Tibial nerve (tissue), 4 donors: ENCODE results near the gene LAMC3. TPM values are rescaled to one million over a fixed set of nuclear protein-coding genes. Genes with fewer than 3 reads are reported as not detected.

Source experiments
- DNase-seq, 2 donors: peaks; one replicate each; pipeline ENCODE4 v3.0.0-alpha.2; 2019; ENCODE audit warnings: low spot score in 2 of 2
- H3K27ac ChIP-seq, 4 donors: fragments of 200-600 bp; sonication (generic) in 3 of 4; one replicate each; pipeline ENCODE4 v1.5.1; 2017 to 2019; ENCODE audit warnings: mild to moderate bottlenecking in 1 of 4
- H3K27me3 ChIP-seq, 2 donors: fragments of 200-600 bp; sonication (generic) in 1 of 2; one replicate each; pipeline versions ENCODE4 v1.5.1 to v1.6.0; 2017 to 2019
- H3K36me3 ChIP-seq, 3 donors: fragments of 200-600 bp; sonication (generic); one replicate each; pipeline ENCODE4 v1.5.1; 2018 to 2019
- H3K4me1 ChIP-seq, 4 donors: fragments of 200-600 bp; sonication (generic) in 3 of 4; one replicate each; pipeline ENCODE4 v1.5.1; 2017 to 2019
- H3K4me3 ChIP-seq, 4 donors: fragments of 200-600 bp; sonication (generic) in 3 of 4; one replicate each; pipeline ENCODE4 v1.5.1; 2017 to 2019; ENCODE audit warnings: mild to moderate bottlenecking in 1 of 4, moderate library complexity in 1 of 4
- H3K9me3 ChIP-seq, 4 donors: fragments of 200-600 bp; sonication (generic) in 3 of 4; one replicate each; pipeline ENCODE4 v1.5.1; 2017 to 2019
- EP300 ChIP-seq, 2 donors: sonication (generic); formaldehyde crosslinking; IDR thresholded peaks; one replicate each; pipeline ENCODE4 v1.6.1; 2017; ENCODE audit warnings: antibody characterized with exemption in 2 of 2, mild to moderate bottlenecking in 1 of 2
- POLR2A ChIP-seq, 2 donors: fragments of 450-650 bp; IDR thresholded peaks; one replicate each; pipeline ENCODE4 v1.6.1; 2017; ENCODE audit warnings: antibody characterized with exemption in 2 of 2, mild to moderate bottlenecking in 2 of 2, moderate library complexity in 2 of 2
- WGBS, 2 donors: methylation state at CpG; one replicate each; pipeline ENCODE4 v1.1.5; 2018; 5-methylcytosine and 5-hydroxymethylcytosine counted together
- total RNA-seq, 4 donors: library from RNA; depleted of rRNA; stranded (reverse); fragments of >200 nt; gene quantifications; one replicate each; pipeline ENCODE4 v1.1.0, GENCODE V29; 2016
- TF ChIP-seq, protein P1 (sequence below), 5 experiments: fragments of 200-600 bp in 3 of 5; fragments of 450-650 bp in 2 of 5; sonication (generic) in 3 of 5; IDR thresholded peaks; one replicate each; pipeline ENCODE4 v1.5.1; 2016 to 2019; ENCODE audit warnings: antibody characterized with exemption in 5 of 5, mild to moderate bottlenecking in 3 of 5, moderate library complexity in 2 of 5

LAMC3 gene
- total RNA-seq, 4 donors from 2014 or later = 0.21 to 1.6 TPM; not detected in 2

DNA sequence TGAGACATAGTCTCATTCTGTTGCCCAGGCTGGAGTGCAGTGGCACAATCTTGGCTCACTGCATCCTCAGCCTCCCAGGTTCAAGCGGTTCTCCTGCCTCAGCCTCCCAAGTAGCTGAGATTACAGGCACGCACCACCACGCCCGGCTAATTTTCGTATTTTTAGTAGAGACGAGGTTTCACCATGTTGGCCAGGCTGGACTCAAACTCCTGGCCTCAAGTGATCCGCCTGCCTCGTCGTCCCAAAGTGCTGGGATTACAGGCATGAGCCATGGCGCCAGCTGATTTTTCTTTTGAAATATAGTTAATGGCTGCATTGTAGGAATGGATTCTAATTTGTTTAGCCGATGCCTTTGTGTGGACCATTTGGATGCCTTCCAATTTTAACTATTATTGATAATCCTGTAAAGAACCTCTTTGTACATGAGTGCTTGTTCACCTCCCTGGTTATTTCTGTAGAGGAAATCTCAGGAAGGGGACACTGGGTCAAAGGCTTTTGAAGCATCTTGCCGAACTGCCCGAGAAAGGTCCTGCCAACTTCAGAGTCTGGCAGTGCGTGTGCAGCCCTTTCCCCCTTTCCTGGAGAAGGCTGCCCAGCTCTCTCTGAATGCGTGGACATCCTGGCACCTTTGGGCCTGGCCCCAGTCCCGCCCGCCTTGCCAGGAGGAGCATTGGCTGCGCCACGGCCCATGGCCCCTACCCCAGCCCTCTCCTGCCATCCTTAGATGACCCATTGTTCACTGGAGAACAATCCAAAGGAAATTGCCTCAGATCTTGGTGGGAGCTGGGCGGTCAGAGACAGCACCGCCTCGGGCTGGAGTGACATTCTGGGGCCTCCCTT, 107.5 kb downstream of the LAMC3 start:
- no peaks in the 10 kb centered on the region for H3K27me3 ChIP-seq
- no peaks in the 10 kb centered on the region for H3K9me3 ChIP-seq
- H3K27ac ChIP-seq = peak overlapping the region in 3 of 4 donors; percentile 1 to 66 (median 60)
- WGBS, 2 donors = 56 to 70% methylated on average over 22 of the region's 22 CpGs
- no peak for TF ChIP-seq POLR2A (IDR thresholded peaks at IDR 0.05)
- TF ChIP-seq, protein P1, sequence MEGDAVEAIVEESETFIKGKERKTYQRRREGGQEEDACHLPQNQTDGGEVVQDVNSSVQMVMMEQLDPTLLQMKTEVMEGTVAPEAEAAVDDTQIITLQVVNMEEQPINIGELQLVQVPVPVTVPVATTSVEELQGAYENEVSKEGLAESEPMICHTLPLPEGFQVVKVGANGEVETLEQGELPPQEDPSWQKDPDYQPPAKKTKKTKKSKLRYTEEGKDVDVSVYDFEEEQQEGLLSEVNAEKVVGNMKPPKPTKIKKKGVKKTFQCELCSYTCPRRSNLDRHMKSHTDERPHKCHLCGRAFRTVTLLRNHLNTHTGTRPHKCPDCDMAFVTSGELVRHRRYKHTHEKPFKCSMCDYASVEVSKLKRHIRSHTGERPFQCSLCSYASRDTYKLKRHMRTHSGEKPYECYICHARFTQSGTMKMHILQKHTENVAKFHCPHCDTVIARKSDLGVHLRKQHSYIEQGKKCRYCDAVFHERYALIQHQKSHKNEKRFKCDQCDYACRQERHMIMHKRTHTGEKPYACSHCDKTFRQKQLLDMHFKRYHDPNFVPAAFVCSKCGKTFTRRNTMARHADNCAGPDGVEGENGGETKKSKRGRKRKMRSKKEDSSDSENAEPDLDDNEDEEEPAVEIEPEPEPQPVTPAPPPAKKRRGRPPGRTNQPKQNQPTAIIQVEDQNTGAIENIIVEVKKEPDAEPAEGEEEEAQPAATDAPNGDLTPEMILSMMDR (IDR thresholded peaks at IDR 0.05) = no peak
- no peak for TF ChIP-seq EP300 (IDR thresholded peaks at IDR 0.05)
- no peak for DNase-seq
- H3K36me3 ChIP-seq = peaks cover 0 to 38% (median 0%) of the 10 kb centered on the region in 3 donors
- H3K4me1 ChIP-seq = peaks cover 0 to 21% (median under 1%) of the 10 kb centered on the region in 4 donors
- H3K4me3 ChIP-seq = no peak overlapping the region

DNA sequence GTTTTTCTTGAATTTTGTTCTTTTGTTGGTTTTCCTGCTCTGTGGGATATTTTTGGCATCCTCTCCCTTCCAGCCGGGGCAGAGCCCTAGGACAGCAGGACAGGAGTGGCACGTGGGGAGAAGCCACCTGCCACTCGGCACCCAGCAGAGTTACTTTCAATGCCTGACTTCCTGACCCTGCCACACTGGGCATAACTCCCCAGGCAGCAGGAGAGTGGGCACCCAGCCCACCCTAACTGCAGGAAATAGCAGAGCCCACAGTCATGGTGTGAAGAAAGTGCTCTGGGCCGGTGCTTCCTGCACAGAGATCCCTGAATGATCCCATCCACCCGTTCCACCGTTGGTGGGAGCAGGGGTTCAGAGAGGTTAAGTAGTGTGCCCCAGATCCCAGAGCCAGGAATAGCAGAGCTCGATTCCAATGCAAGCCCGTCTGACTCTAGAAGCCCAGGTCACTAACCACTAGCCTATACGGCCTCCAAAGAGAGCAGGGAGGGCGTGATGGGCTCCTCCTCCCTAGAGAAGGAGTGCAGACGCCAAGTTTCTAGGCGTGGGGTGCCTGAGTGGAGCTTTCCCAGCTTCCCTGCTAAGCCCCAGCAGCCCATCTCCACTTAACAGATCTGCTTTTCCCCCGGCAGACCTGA, 108.3 kb downstream of the LAMC3 start:
- peaks cover 0 to 43% (median 0%) of the 10 kb centered on the region in 3 donors for H3K36me3 ChIP-seq
- TF ChIP-seq EP300 (IDR thresholded peaks at IDR 0.05) (no peak), POLR2A (IDR thresholded peaks at IDR 0.05) (no peak)
- TF ChIP-seq, protein P1 (IDR thresholded peaks at IDR 0.05) = no peak

DNA sequence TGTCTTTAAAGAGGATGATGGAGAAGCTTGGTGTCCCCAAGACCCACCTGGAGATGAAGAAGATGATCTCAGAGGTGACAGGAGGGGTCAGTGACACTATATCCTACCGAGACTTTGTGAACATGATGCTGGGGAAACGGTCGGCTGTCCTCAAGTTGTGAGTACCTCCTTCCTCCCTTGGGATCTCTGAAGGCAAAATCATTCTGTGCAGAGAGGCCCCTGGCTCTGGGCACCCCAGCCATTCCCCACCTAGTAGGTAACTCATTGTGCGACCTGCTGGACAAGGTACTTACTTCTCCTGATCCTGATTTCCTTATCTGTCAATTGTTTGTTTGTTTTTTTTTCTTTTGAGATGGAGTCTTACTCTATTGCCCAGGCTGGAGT, 108.8 kb downstream of the LAMC3 start:
- Histone ChIP-seq H3K27ac (peak overlapping the region in 1 of 4 donors; percentile 66), H3K36me3 (peaks cover 0 to 43% (median 0%) of the 10 kb centered on the region in 3 donors), H3K4me1 (peaks cover 0 to 14% (median 0%) of the 10 kb centered on the region in 4 donors), H3K27me3 (no peaks in the 10 kb centered on the region), H3K9me3 (no peaks in the 10 kb centered on the region), H3K4me3 (no peak overlapping the region)
- TF ChIP-seq POLR2A (IDR thresholded peaks at IDR 0.05) (no peak), EP300 (IDR thresholded peaks at IDR 0.05) (no peak)
- TF ChIP-seq, protein P1 (IDR thresholded peaks at IDR 0.05) = no peak
- DNase-seq = no peak
- 62 to 66% methylated on average over 4 of the region's 4 CpGs for WGBS, 2 donors

More for the DNA sequence above, 108.3 kb downstream of the LAMC3 start:
- Histone ChIP-seq H3K27me3 (no peaks in the 10 kb centered on the region), H3K4me3 (no peak overlapping the region), H3K4me1 (peaks cover 0 to 19% (median 0%) of the 10 kb centered on the region in 4 donors), H3K9me3 (no peaks in the 10 kb centered on the region), H3K27ac (peak overlapping the region in 3 of 4 donors; percentile 1 to 66 (median 60))
- no peak for DNase-seq
- 42 to 54% methylated on average over 9 to 13 of the region's 13 CpGs for WGBS, 2 donors

DNA sequence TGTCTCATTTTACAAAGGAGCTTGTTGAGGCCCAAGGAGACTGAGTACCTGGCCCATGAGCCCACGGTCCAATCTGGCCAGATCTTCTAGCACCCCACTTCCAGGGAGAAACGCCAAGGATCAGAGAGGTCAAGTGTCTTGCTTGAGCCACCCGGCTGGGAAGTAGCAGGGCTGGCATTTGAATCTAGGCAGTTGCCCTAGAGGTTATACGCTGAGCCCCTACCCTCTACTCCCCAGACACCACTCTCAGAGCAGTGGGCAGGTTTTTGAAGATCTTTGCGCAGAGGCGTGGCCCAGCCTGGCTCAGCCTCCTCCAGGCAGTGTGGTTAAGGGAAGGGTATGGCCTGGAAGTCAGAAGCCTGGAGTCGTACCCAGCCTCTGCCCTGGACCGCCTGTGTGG, 110.6 kb downstream of the LAMC3 start:
- H3K9me3 ChIP-seq = no peaks in the 10 kb centered on the region
- WGBS, 2 donors = 73 to 77% methylated on average over 8 of the region's 8 CpGs
- H3K36me3 ChIP-seq = peaks cover 0 to 42% (median 0%) of the 10 kb centered on the region in 3 donors
- no peak overlapping the region for H3K27ac ChIP-seq
- no peak overlapping the region for H3K4me3 ChIP-seq
- DNase-seq = no peak
- TF ChIP-seq, protein P1 (IDR thresholded peaks at IDR 0.05) = no peak
- TF ChIP-seq EP300 (IDR thresholded peaks at IDR 0.05) = no peak
- no peak for TF ChIP-seq POLR2A (IDR thresholded peaks at IDR 0.05)
- H3K27me3 ChIP-seq = no peaks in the 10 kb centered on the region
- peaks cover 0 to 17% (median under 1%) of the 10 kb centered on the region in 4 donors for H3K4me1 ChIP-seq
